PC-9 (cell line): Measurements from ENCODE around the gene PDE7B.

Experiments used
- EZH2 ChIP-seq: fragments of 200-600 bp; sonication (generic); IDR thresholded peaks from 2 replicates; pipeline ENCODE4 v1.8.0; 2017; ENCODE audit warnings: antibody characterized with exemption, low read depth
- TF ChIP-seq, protein P1 (sequence below): fragments of 200-600 bp; sonication (generic); conservative IDR thresholded peaks from 2 replicates; pipeline ENCODE4 v1.6.1; 2017; ENCODE audit warnings: mixed run types, antibody characterized with exemption, mild to moderate bottlenecking, moderate library complexity

DNA sequence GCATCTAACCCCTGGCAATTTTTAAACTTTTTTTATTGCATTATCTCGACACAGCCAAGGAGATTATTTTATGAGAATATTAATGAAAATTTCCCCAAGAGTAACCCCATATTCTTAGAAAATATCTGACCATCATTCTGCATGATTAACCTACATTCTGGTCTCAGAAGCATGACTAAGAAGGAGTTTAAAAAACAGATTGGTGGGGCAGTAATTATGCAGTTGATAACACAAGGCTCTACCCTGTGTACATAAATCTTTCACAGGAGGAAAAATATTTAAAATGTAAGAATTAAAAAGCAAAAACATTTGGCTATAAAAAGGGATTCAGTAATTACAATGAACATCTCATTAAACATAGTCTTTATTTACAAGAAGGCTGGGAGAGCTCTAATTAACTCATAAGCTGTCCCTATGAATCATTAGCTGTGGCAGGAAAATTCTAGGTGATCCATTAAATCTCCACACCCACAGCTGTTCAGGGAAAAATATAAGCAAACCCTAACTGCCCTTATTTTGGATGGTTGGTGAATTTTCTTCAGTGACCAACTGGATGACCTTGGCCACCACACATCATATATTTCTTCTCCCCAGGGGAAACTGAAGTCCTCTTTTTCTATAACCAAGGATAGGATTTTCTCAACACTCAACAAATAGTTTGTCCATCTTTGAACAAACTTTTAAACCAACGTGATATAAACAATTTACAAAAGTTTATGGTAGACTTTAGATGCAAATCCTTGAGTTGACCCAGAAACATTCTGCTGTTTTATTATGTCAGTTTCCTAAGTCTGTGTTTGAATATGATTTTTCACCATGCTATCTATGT is 59.5 kb downstream of the PDE7B start:
- no peak for TF ChIP-seq EZH2
- TF ChIP-seq, protein P1, sequence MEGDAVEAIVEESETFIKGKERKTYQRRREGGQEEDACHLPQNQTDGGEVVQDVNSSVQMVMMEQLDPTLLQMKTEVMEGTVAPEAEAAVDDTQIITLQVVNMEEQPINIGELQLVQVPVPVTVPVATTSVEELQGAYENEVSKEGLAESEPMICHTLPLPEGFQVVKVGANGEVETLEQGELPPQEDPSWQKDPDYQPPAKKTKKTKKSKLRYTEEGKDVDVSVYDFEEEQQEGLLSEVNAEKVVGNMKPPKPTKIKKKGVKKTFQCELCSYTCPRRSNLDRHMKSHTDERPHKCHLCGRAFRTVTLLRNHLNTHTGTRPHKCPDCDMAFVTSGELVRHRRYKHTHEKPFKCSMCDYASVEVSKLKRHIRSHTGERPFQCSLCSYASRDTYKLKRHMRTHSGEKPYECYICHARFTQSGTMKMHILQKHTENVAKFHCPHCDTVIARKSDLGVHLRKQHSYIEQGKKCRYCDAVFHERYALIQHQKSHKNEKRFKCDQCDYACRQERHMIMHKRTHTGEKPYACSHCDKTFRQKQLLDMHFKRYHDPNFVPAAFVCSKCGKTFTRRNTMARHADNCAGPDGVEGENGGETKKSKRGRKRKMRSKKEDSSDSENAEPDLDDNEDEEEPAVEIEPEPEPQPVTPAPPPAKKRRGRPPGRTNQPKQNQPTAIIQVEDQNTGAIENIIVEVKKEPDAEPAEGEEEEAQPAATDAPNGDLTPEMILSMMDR, result no peak
